Suprapubic skin (tissue), 4 donors: ENCODE data around the gene DRG2. TPM values are rescaled to one million over a fixed set of nuclear protein-coding genes. Genes with fewer than 3 reads are reported as not detected.

ENCODE experiments used
- DNase-seq, 2 donors: peaks; one replicate each; pipeline ENCODE4 v3.0.0-alpha.2; 2019; ENCODE audit warnings: low spot score in 2 of 2
- H3K27ac ChIP-seq: fragments of 200-600 bp; sonication (generic); one replicate; pipeline ENCODE4 v1.5.1; 2019
- H3K27me3 ChIP-seq: fragments of 200-600 bp; sonication (generic); one replicate; pipeline ENCODE4 v1.5.1; 2019
- H3K36me3 ChIP-seq: fragments of 200-600 bp; sonication (generic); one replicate; pipeline ENCODE4 v1.5.1; 2019
- H3K4me1 ChIP-seq: fragments of 200-600 bp; sonication (generic); one replicate; pipeline ENCODE4 v1.5.1; 2019
- H3K4me3 ChIP-seq: fragments of 200-600 bp; sonication (generic); one replicate; pipeline ENCODE4 v1.5.1; 2019; ENCODE audit warnings: mild to moderate bottlenecking
- H3K9me3 ChIP-seq: fragments of 200-600 bp; sonication (generic); one replicate; pipeline ENCODE4 v1.5.1; 2019
- CTCF ChIP-seq, 2 donors: fragments of 200-600 bp in 1 of 2; fragments of 450-650 bp in 1 of 2; sonication (generic) in 1 of 2; IDR thresholded peaks; one replicate each; pipeline ENCODE4 v1.5.1; 2016 to 2019; ENCODE audit warnings: antibody characterized with exemption in 2 of 2, mild to moderate bottlenecking in 1 of 2, moderate library complexity in 1 of 2
- EP300 ChIP-seq: sonication (generic); formaldehyde crosslinking; IDR thresholded peaks from one replicate; pipeline ENCODE4 v1.6.1; 2017; ENCODE audit warnings: antibody characterized with exemption
- POLR2A ChIP-seq, 2 donors: fragments of 450-650 bp; IDR thresholded peaks; one replicate each; pipeline ENCODE4 v1.6.1; 2017; ENCODE audit warnings: antibody characterized with exemption in 2 of 2, mild to moderate bottlenecking in 2 of 2, moderate library complexity in 2 of 2
- POLR2AphosphoS5 ChIP-seq, 3 donors: sonication (generic); formaldehyde crosslinking; IDR thresholded peaks; one replicate each; pipeline ENCODE4 v1.6.1; 2017; ENCODE audit warnings: antibody characterized with exemption in 3 of 3
- WGBS: methylation state at CpG from one replicate; pipeline ENCODE4 v1.1.5; 2018; 5-methylcytosine and 5-hydroxymethylcytosine counted together
- total RNA-seq, 4 donors: library from RNA; depleted of rRNA; stranded (reverse); fragments of >200 nt; gene quantifications; one replicate each; pipeline ENCODE4 v1.1.0, GENCODE V29; 2016

The DRG2 gene
- total RNA-seq, 4 donors from 2014 or later = 34.6 to 44.0 (median 37.9) TPM

- Histone ChIP-seq H3K9me3 (no peaks in the 10 kb centered on the region), H3K4me1 (no peaks in the 10 kb centered on the region), H3K36me3 (peaks cover 45% of the 10 kb centered on the region), H3K27me3 (no peaks in the 10 kb centered on the region), H3K4me3 (no peak overlapping the region), H3K27ac (no peak overlapping the region)
- no peak for DNase-seq
- WGBS = 90% methylated on average over 4 of the region's 4 CpGs
- TF ChIP-seq POLR2A (IDR thresholded peaks at IDR 0.05) (no peak), POLR2AphosphoS5 (IDR thresholded peaks at IDR 0.05) (no peak), CTCF (IDR thresholded peaks at IDR 0.05) (no peak), EP300 (no peak)
These were observed 20.9 kb upstream of the DRG2 start for GRCh38 chr17:18066866-18067265.

- peaks cover 29% of the 10 kb centered on the region for H3K36me3 ChIP-seq
- no peak for DNase-seq
- TF ChIP-seq POLR2AphosphoS5 (IDR thresholded peaks at IDR 0.05) = no peak
- no peak for TF ChIP-seq EP300
- TF ChIP-seq POLR2A (IDR thresholded peaks at IDR 0.05) = no peak
- TF ChIP-seq CTCF (IDR thresholded peaks at IDR 0.05) = no peak
- H3K9me3 ChIP-seq = no peaks in the 10 kb centered on the region
- H3K27me3 ChIP-seq = no peaks in the 10 kb centered on the region
- H3K4me3 ChIP-seq = no peak overlapping the region
- WGBS = 100% methylated on average over 2 of the region's 2 CpGs
- H3K4me1 ChIP-seq = no peaks in the 10 kb centered on the region
- H3K27ac ChIP-seq = no peak overlapping the region
These were observed 18.6 kb upstream of the DRG2 start for GRCh38 chr17:18069101-18069500.

- Histone ChIP-seq H3K4me3 (peak overlapping the region; percentile 14), H3K27me3 (no peaks in the 10 kb centered on the region), H3K36me3 (peaks cover 13% of the 10 kb centered on the region), H3K4me1 (no peaks in the 10 kb centered on the region), H3K9me3 (no peaks in the 10 kb centered on the region), H3K27ac (no peak overlapping the region)
- WGBS = 11% methylated on average over 8 of the region's 8 CpGs
- no peak for DNase-seq
- TF ChIP-seq POLR2A (IDR thresholded peaks at IDR 0.05) (no peak), EP300 (no peak), CTCF (IDR thresholded peaks at IDR 0.05) (no peak), POLR2AphosphoS5 (IDR thresholded peaks at IDR 0.05) (no peak)
These were observed 16.8 kb upstream of the DRG2 start for GRCh38 chr17:18070861-18071340.

GRCh38 chr17:18071751-18072150, 16.0 kb upstream of the DRG2 start:
- Histone ChIP-seq H3K4me1 (no peaks in the 10 kb centered on the region), H3K36me3 (peaks cover 4% of the 10 kb centered on the region), H3K4me3 (no peak overlapping the region), H3K27me3 (no peaks in the 10 kb centered on the region), H3K27ac (no peak overlapping the region), H3K9me3 (no peaks in the 10 kb centered on the region)
- TF ChIP-seq CTCF (IDR thresholded peaks at IDR 0.05) = no peak
- no peak for TF ChIP-seq POLR2A (IDR thresholded peaks at IDR 0.05)
- TF ChIP-seq POLR2AphosphoS5 (IDR thresholded peaks at IDR 0.05) = no peak
- TF ChIP-seq EP300 = no peak
- DNase-seq = no peak

- Histone ChIP-seq H3K36me3 (no peaks in the 10 kb centered on the region), H3K4me1 (no peaks in the 10 kb centered on the region), H3K4me3 (no peak overlapping the region), H3K27ac (no peak overlapping the region), H3K9me3 (no peaks in the 10 kb centered on the region), H3K27me3 (no peaks in the 10 kb centered on the region)
- WGBS = 60% methylated on average over 6 of the region's 6 CpGs
- no peak for TF ChIP-seq POLR2A (IDR thresholded peaks at IDR 0.05)
- no peak for TF ChIP-seq CTCF (IDR thresholded peaks at IDR 0.05)
- no peak for TF ChIP-seq POLR2AphosphoS5 (IDR thresholded peaks at IDR 0.05)
- DNase-seq = no peak
These were observed 13.0 kb upstream of the DRG2 start for GRCh38 chr17:18074566-18075272.
